WTC11 (cell line): Measurements from ENCODE around the gene PRIM2. TPM values are rescaled to one million over a fixed set of nuclear protein-coding genes. Genes with fewer than 3 reads are reported as not detected.
"Not testable (repeated sequence)": the region's sequence is repeated elsewhere in the genome, so short reads cannot be mapped to it uniquely, and the experiment has no call there.

Experiments used
- ATAC-seq: fragments of 200-7000 bp; cut with Tn5 transposase; 2 replicates; pipeline ENCODE4 v1.10.0; 2021; ENCODE audit warnings: mild to moderate bottlenecking, moderate library complexity
- CTCF ChIA-PET: fragments of 300-600 bp; sonication (Branson Sonifier 250); formaldehyde crosslinking; loops from one replicate; lab custom pipeline; 2021; ENCODE audit warnings: antibody characterized with exemption; lab: Charles Lee
- POLR2A ChIA-PET: fragments of 350-600 bp; sonication (Branson Sonifier 250); formaldehyde crosslinking; loops from one replicate; lab custom pipeline; 2021; ENCODE audit warnings: antibody characterized with exemption; lab: Charles Lee
- DNase-seq: peaks from one replicate; pipeline ENCODE4 v3.0.0; 2021; ENCODE audit warnings: low spot score
- H3K27ac Mint-ChIP-seq: 2 replicates; pipeline ENCODE4 v1.8.0; 2021; ENCODE audit warnings: mixed read lengths
- H3K27me3 Mint-ChIP-seq: 2 replicates; pipeline ENCODE4 v1.8.0; 2021; ENCODE audit warnings: low read depth, mild to moderate bottlenecking, moderate library complexity, mixed read lengths
- H3K36me3 Mint-ChIP-seq: 2 replicates; pipeline ENCODE4 v1.8.0; 2021; ENCODE audit warnings: mixed read lengths
- H3K4me1 Mint-ChIP-seq: 2 replicates; pipeline ENCODE4 v1.8.0; 2022; ENCODE audit warnings: mixed read lengths
- H3K4me3 Mint-ChIP-seq: 2 replicates; pipeline ENCODE4 v1.8.0; 2021; ENCODE audit warnings: mild to moderate bottlenecking, moderate library complexity, mixed read lengths
- H3K9me3 Mint-ChIP-seq: 2 replicates; pipeline ENCODE4 v1.8.0; 2021; ENCODE audit warnings: mixed read lengths
- CREB1 ChIP-seq: sonication (generic); formaldehyde crosslinking; IDR thresholded peaks from 2 replicates; pipeline ENCODE4 v1.8.0; 2023; ENCODE audit warnings: mild to moderate bottlenecking, missing genetic modification reagents
- ETV6 ChIP-seq: sonication (generic); formaldehyde crosslinking; IDR thresholded peaks from 2 replicates; pipeline ENCODE4 v1.8.1; 2022; ENCODE audit warnings: mild to moderate bottlenecking, missing genetic modification reagents
- FOXK1 ChIP-seq: sonication (generic); formaldehyde crosslinking; IDR thresholded peaks from 2 replicates; pipeline ENCODE4 v1.8.0; 2022; ENCODE audit warnings: mild to moderate bottlenecking, moderate library complexity, missing genetic modification reagents
- NR3C1 ChIP-seq: sonication (generic); formaldehyde crosslinking; conservative IDR thresholded peaks from 2 replicates; pipeline ENCODE4 v1.8.1; 2023; ENCODE audit warnings: low read depth, mild to moderate bottlenecking, missing genetic modification reagents
- OVOL2 ChIP-seq: fragments of 250-450 bp; sonication (Bioruptor Pico); IDR thresholded peaks from 2 replicates; pipeline ENCODE4 v1.9.0; 2021; ENCODE audit warnings: mild to moderate bottlenecking, borderline replicate concordance
- SMAD3 ChIP-seq: sonication (generic); formaldehyde crosslinking; IDR thresholded peaks from 2 replicates; pipeline ENCODE4 v1.8.0; 2022; ENCODE audit warnings: missing genetic modification reagents, mild to moderate bottlenecking, borderline replicate concordance
- ZNF121 ChIP-seq: sonication (generic); formaldehyde crosslinking; IDR thresholded peaks from 2 replicates; pipeline ENCODE4 v1.8.0; 2023; ENCODE audit warnings: missing genetic modification reagents
- total RNA-seq: library from RNA; stranded (reverse); gene quantifications from 3 replicates; pipeline ENCODE4 v1.2.3, GENCODE V29; 2021
- TF ChIP-seq, protein P1 (sequence below): sonication (generic); formaldehyde crosslinking; IDR thresholded peaks from 2 replicates; pipeline ENCODE4 v1.8.0; 2022; ENCODE audit warnings: mild to moderate bottlenecking, missing genetic modification reagents
- TF ChIP-seq, protein P2 (sequence below): sonication (generic); formaldehyde crosslinking; conservative IDR thresholded peaks from 2 replicates; pipeline ENCODE4 v1.8.1; 2023; ENCODE audit warnings: mild to moderate bottlenecking, low read depth, missing genetic modification reagents, moderate library complexity
- TF ChIP-seq, protein P3 (sequence below): sonication (generic); formaldehyde crosslinking; IDR thresholded peaks from 2 replicates; pipeline ENCODE4 v1.8.0; 2022; ENCODE audit warnings: missing genetic modification reagents
- TF ChIP-seq, protein P4 (sequence below): sonication (generic); formaldehyde crosslinking; IDR thresholded peaks from 2 replicates; pipeline ENCODE4 v1.8.0; 2022; ENCODE audit warnings: mild to moderate bottlenecking, missing genetic modification reagents
- TF ChIP-seq, protein P5 (sequence below): fragments of 200-600 bp; IDR thresholded peaks from 2 replicates; pipeline ENCODE4 v1.8.0; 2022; ENCODE audit warnings: antibody characterized with exemption

Gene PRIM2
- total RNA-seq, 1 experiment from 2014 or later, result 42.2 TPM

DNA sequence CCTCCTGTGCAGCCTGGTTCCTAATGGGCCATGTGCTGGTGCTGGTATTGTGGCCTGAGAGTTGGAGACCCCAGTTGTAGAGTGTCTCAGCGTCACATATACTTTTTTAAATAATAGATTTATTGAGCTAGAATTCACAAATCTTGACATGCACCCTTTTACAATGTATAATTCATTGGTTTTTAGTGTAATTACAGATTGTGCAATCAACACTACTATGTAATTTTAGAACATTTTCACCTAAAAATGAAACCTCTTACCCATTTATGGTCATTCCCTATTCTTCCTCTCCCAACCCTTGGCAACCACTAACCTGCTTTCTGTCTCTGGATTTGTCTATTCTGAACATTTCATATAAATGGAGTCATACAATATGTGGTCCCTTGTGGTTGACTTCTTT, 10.6 kb downstream of the PRIM2 start (continued):
- TF ChIP-seq, protein P1, sequence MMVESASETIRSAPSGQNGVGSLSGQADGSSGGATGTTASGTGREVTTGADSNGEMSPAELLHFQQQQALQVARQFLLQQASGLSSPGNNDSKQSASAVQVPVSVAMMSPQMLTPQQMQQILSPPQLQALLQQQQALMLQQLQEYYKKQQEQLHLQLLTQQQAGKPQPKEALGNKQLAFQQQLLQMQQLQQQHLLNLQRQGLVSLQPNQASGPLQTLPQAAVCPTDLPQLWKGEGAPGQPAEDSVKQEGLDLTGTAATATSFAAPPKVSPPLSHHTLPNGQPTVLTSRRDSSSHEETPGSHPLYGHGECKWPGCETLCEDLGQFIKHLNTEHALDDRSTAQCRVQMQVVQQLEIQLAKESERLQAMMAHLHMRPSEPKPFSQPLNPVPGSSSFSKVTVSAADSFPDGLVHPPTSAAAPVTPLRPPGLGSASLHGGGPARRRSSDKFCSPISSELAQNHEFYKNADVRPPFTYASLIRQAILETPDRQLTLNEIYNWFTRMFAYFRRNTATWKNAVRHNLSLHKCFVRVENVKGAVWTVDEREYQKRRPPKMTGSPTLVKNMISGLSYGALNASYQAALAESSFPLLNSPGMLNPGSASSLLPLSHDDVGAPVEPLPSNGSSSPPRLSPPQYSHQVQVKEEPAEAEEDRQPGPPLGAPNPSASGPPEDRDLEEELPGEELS, result no peak
- TF ChIP-seq OVOL2, result no peak
- TF ChIP-seq, all 79 proteins: peak for 0

DNA sequence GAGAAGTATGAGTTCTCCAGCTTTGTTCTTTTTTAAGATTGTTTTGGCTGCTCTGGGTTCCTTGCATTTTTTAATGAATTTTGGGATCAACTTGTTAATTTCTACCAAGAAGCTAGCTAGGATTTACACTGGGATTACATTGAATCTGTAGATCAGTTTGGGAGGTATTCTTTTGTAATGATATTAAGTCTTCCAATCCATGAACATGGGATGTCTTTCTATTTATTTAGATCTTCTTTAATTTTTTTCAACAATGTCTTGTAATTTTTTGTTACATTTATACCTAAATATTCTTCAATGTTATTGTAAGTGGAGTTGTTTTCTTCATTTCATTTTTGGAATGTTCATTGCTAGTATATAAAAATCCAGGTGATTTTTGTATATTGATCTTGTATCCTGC, 12.5 kb downstream of the PRIM2 start:
- no peak for TF ChIP-seq ETV6
- no peak for TF ChIP-seq CREB1 (CRISPR knock-in tag)
- no peak for TF ChIP-seq FOXK1 (CRISPR knock-in tag)
- TF ChIP-seq ZNF121 (CRISPR knock-in tag), result no peak
- TF ChIP-seq, protein P2, sequence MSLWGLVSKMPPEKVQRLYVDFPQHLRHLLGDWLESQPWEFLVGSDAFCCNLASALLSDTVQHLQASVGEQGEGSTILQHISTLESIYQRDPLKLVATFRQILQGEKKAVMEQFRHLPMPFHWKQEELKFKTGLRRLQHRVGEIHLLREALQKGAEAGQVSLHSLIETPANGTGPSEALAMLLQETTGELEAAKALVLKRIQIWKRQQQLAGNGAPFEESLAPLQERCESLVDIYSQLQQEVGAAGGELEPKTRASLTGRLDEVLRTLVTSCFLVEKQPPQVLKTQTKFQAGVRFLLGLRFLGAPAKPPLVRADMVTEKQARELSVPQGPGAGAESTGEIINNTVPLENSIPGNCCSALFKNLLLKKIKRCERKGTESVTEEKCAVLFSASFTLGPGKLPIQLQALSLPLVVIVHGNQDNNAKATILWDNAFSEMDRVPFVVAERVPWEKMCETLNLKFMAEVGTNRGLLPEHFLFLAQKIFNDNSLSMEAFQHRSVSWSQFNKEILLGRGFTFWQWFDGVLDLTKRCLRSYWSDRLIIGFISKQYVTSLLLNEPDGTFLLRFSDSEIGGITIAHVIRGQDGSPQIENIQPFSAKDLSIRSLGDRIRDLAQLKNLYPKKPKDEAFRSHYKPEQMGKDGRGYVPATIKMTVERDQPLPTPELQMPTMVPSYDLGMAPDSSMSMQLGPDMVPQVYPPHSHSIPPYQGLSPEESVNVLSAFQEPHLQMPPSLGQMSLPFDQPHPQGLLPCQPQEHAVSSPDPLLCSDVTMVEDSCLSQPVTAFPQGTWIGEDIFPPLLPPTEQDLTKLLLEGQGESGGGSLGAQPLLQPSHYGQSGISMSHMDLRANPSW (CRISPR knock-in tag), result no peak
- TF ChIP-seq, protein P3, sequence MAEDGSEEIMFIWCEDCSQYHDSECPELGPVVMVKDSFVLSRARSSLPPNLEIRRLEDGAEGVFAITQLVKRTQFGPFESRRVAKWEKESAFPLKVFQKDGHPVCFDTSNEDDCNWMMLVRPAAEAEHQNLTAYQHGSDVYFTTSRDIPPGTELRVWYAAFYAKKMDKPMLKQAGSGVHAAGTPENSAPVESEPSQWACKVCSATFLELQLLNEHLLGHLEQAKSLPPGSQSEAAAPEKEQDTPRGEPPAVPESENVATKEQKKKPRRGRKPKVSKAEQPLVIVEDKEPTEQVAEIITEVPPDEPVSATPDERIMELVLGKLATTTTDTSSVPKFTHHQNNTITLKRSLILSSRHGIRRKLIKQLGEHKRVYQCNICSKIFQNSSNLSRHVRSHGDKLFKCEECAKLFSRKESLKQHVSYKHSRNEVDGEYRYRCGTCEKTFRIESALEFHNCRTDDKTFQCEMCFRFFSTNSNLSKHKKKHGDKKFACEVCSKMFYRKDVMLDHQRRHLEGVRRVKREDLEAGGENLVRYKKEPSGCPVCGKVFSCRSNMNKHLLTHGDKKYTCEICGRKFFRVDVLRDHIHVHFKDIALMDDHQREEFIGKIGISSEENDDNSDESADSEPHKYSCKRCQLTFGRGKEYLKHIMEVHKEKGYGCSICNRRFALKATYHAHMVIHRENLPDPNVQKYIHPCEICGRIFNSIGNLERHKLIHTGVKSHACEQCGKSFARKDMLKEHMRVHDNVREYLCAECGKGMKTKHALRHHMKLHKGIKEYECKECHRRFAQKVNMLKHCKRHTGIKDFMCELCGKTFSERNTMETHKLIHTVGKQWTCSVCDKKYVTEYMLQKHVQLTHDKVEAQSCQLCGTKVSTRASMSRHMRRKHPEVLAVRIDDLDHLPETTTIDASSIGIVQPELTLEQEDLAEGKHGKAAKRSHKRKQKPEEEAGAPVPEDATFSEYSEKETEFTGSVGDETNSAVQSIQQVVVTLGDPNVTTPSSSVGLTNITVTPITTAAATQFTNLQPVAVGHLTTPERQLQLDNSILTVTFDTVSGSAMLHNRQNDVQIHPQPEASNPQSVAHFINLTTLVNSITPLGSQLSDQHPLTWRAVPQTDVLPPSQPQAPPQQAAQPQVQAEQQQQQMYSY (CRISPR knock-in tag), result no peak
- TF ChIP-seq, protein P4, sequence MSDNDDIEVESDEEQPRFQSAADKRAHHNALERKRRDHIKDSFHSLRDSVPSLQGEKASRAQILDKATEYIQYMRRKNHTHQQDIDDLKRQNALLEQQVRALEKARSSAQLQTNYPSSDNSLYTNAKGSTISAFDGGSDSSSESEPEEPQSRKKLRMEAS, result no peak
- H3K27ac Mint-ChIP-seq, result no peak overlapping the region
- no peaks in the 10 kb centered on the region for H3K4me1 Mint-ChIP-seq
- ChIA-PET CTCF (no interaction called here), POLR2A (no interaction called here)
- ATAC-seq (no peak), DNase-seq (no peak)
- H3K4me3 Mint-ChIP-seq, result no peak overlapping the region
- H3K27me3 Mint-ChIP-seq, result peaks cover 3% of the 10 kb centered on the region; the same call in 1 of the 2 replicates
- peaks cover 100% of the 10 kb centered on the region for H3K36me3 Mint-ChIP-seq
- peaks cover 78% of the 10 kb centered on the region for H3K9me3 Mint-ChIP-seq

DNA sequence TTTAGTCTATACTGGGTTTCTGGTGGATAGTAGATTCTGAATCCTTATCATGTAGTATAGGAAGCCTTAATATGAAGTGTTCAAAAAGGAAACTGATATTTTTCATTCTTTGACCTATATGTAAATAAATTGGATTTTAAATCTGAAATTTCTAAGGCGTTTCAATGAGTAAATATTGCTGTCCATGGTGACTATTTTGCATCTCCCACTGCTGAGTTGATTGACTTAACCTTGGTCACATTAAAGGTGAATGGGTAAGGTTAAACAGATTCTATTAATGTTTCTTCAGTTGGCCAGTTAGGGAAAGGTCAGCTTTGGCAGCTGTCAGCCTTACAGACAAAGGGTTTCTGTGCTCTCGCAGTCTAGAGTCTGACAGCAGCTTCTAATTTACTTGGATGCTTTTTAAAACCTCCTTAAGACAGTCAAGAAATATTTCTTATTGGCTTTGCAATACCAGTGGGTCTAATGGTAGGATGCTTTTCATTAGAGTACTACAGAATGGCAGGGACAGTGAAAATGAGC, 24.8 kb downstream of the PRIM2 start:
- Mint-ChIP-seq H3K27ac (no peak overlapping the region), H3K4me3 (no peak overlapping the region), H3K27me3 (peaks cover 2% of the 10 kb centered on the region; the same call in 1 of the 2 replicates), H3K36me3 (peaks cover 15% of the 10 kb centered on the region), H3K4me1 (peaks cover 26% of the 10 kb centered on the region), H3K9me3 (peaks cover 5% of the 10 kb centered on the region)
- no peak for DNase-seq
- ChIA-PET POLR2A (no interaction called here), CTCF (no interaction called here)
- ATAC-seq, result no peak
- TF ChIP-seq NR3C1 (CRISPR knock-in tag) (no peak), SMAD3 (CRISPR knock-in tag) (no peak)
- TF ChIP-seq, protein P5, sequence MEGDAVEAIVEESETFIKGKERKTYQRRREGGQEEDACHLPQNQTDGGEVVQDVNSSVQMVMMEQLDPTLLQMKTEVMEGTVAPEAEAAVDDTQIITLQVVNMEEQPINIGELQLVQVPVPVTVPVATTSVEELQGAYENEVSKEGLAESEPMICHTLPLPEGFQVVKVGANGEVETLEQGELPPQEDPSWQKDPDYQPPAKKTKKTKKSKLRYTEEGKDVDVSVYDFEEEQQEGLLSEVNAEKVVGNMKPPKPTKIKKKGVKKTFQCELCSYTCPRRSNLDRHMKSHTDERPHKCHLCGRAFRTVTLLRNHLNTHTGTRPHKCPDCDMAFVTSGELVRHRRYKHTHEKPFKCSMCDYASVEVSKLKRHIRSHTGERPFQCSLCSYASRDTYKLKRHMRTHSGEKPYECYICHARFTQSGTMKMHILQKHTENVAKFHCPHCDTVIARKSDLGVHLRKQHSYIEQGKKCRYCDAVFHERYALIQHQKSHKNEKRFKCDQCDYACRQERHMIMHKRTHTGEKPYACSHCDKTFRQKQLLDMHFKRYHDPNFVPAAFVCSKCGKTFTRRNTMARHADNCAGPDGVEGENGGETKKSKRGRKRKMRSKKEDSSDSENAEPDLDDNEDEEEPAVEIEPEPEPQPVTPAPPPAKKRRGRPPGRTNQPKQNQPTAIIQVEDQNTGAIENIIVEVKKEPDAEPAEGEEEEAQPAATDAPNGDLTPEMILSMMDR, result no peak

DNA sequence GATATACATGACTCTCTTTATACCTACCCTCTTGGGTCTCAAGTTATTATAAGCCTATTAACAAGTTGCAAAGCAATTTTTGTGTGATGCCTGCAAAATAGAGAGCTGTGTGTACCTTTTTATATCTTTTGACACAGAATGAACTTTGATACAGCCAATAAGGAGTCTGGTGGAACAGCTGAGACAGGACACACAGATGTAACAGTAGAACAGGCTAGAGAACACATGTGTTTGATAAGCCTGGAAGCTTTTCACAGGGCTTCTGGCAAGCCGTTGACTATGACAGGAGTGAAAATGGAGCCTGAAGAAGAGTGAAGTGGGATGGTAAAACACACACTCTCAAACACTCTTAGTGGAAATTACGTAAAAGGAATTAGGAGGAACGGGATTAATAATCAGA, 25.9 kb downstream of the PRIM2 start:
- H3K4me1 Mint-ChIP-seq, result peaks cover 28% of the 10 kb centered on the region
- CTCF ChIA-PET, H3K9me3 Mint-ChIP-seq, H3K27ac Mint-ChIP-seq, H3K36me3 Mint-ChIP-seq, H3K27me3 Mint-ChIP-seq, POLR2A ChIA-PET, H3K4me3 Mint-ChIP-seq, DNase-seq, ATAC-seq: not testable (repeated sequence)

DNA sequence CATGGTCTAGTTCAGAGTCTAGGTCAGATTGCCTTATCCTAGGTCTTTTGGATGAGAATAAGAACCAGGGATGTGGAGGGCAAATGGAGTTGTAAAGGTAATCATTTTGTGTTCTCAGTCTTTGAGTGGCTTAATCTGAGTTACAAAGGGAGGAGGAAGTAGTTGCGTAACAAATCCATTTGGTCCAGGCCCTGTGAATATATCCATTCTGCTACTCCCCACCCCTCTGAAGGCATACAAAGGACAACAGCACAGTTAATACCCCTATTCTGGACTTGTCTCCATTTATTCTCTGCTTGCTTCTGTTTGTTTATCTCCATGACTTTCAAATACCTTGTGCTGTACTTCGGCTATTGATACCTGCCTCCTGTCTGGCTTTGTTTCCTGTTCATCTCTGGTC, 29.3 kb downstream of the PRIM2 start:
- Mint-ChIP-seq H3K4me1 (peaks cover 33% of the 10 kb centered on the region), H3K27ac (peak overlapping the region; percentile 26)
- H3K27me3 Mint-ChIP-seq, CTCF ChIA-PET, ATAC-seq, H3K36me3 Mint-ChIP-seq, DNase-seq, H3K9me3 Mint-ChIP-seq, POLR2A ChIA-PET, H3K4me3 Mint-ChIP-seq: not testable (repeated sequence)

DNA sequence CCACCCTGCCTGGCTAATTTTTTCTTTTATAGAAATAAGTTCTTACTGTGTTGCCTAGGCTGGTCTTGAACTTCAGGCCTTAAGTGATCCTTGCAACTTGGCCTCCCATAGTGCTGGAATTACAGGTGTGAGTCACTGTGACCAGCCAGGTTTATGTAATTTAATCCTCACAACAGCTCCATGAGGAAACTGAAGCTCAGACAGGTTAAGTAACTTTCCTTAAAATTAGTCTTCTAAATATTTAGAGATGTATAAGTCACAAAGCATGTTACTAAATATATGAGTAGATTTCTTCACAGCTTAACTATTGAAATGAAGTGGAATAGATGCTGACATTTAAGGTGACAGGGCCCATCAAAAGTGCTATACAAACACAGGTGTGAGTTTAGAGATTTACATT, 30.2 kb downstream of the PRIM2 start:
- ATAC-seq, H3K27me3 Mint-ChIP-seq, POLR2A ChIA-PET, H3K27ac Mint-ChIP-seq, CTCF ChIA-PET, H3K4me3 Mint-ChIP-seq, H3K9me3 Mint-ChIP-seq, DNase-seq: not testable (repeated sequence)
- H3K4me1 Mint-ChIP-seq, result peaks cover 31% of the 10 kb centered on the region
- peaks cover 11% of the 10 kb centered on the region; the same call in 1 of the 2 replicates for H3K36me3 Mint-ChIP-seq
